NCI-H1048 (cell line): ENCODE results near the gene COL1A1.

Experiments
- DNase-seq: peaks from one replicate; lab custom pipeline; 2025; lab: John Stamatoyannopoulos, UW

COL1A1 gene

DNA sequence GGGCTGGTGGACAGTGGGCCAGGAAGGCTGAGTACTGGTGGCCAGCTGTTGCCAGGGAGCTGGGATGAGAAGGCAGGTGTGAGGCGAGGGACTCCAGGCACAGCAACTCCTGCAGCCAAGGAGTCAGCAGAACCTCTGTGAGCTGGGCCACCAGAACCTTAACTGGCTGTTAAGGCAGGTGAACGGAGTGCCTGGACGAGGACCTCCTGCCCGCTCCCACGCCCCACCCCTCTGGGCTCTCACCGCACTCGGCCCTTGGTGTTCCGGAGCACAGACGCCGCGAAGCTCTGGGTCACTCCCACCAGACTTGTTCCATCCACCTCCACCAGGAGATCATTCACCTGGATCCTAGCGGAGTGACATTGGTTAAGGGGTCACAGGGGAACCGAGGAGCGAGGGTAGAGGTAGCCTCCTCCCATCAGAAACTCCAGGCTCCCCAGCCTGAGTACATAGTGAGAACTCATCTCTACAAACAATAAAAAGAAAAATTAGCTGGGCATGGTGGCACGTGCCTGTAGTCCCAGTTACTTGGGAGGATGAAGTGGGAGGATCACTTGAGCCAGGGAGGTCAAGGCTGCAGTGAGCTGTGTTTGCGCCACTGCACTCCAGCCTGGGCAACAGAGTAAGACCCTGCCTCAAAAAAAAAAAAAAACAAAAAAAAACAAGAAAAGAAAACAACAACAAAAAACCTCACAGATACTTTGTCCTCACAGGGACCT is 60.2 kb downstream of the COL1A1 start:
- DNase-seq = no peak

- DNase-seq = no peak
These were observed 61.2 kb downstream of the COL1A1 start for GRCh38 chr17:50139950-50140885.

DNA sequence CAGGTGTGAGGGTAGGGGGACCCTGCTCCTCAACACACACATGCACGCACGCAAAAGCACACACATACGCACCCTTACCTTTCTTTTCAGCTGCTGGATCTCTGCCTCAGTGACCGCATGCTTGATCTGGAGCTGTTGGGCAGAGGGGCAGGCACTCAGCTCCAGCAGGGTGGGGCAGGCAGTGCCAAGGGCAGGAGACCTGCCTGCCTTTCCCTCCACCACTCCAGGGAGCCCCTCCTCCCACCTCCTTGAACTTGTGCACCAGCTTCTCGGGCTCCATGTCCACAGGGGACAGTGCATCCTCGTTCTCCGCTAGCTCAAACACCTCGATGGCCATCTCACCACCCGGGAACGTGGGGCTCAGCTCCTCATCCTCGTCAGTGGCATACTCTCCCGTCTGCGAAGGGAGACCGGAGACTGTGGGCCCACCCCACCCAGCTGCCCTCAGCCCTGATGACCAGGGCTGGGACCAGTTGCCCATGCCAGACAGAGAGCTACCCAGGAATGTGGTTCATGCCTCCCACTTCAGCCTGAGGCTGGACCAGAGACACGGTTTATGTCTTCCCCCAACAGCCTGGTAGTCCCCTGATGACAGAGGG is 62.1 kb downstream of the COL1A1 start:
- DNase-seq = no peak

- no peak for DNase-seq
These were observed 64.4 kb downstream of the COL1A1 start for GRCh38 chr17:50137042-50137441.

- no peak for DNase-seq
These were observed 65.2 kb downstream of the COL1A1 start for GRCh38 chr17:50136096-50136687.

DNA sequence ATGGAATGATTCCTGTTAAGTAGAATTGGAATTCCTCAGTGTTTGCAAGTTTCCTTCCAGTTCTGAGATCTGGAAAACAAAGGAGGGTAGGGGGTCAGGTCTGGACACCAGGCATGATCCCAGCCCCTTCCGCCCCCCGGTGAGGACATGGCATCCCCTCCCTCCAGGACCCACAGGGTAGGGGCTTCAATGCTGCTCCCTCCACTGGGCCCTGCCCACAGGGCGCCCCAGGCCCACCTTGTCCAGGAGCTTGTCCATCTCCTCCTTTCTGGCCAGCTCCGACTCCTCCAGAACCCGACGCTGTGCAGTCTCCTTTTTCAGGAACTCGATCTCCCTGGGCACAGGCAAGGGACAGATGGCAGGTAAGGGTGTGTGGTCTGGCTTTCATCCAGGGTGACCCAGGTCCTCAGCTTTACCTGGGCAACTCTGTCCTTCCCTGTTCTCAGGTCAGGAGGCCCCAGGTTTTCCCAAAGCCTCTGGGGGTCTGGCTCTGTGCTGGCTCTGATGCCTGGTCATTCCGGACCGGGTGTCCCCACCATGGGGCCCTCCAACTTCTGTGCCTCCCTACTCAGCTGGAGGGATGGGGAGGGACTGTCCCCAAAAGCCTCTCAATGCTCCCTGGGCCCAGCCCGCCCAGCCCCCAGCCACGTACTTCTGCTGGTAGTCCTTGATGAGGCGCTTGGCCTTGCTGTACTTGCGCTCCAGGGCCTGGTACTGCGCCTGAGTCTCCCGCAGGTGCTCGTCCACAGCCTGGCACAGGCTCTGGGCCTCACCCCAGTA is 65.9 kb downstream of the COL1A1 start:
- no peak for DNase-seq

- no peak for DNase-seq
These were observed 67.0 kb downstream of the COL1A1 start for GRCh38 chr17:50134206-50135110.

GRCh38 chr17:50133769-50134099 is 67.7 kb downstream of the COL1A1 start:
- DNase-seq = no peak
